HG03469 (cell line): ENCODE measurements around the gene BANP.
"Not testable (repeated sequence)": the region's sequence is repeated elsewhere in the genome, so short reads cannot be mapped to it uniquely, and the experiment has no call there.

ENCODE experiments used
- ATAC-seq: cut with Tn5 transposase; IDR thresholded peaks from one replicate; pipeline ENCODE4 v1.9.1; 2021; ENCODE audit warnings: mild to moderate bottlenecking, moderate library complexity, moderate number of reproducible peaks; ENCODE audit not compliant: unreplicated experiment

Gene BANP

GRCh38 chr16:87990254-87990653 lies 39.0 kb downstream of the BANP start:
- not testable (repeated sequence) for ATAC-seq

- ATAC-seq, result not testable (repeated sequence)
These were observed 40.9 kb downstream of the BANP start for GRCh38 chr16:87992142-87992541.

GRCh38 chr16:87993901-87994300 lies 42.7 kb downstream of the BANP start:
- ATAC-seq, result no peak

GRCh38 chr16:87995644-87996043 lies 44.4 kb downstream of the BANP start:
- ATAC-seq, result no peak

- ATAC-seq, result no peak
These were observed 46.0 kb downstream of the BANP start for GRCh38 chr16:87996962-87997880.

GRCh38 chr16:87998184-87998793 lies 47.1 kb downstream of the BANP start:
- ATAC-seq, result not testable (repeated sequence)

- not testable (repeated sequence) for ATAC-seq
These were observed 47.8 kb downstream of the BANP start for GRCh38 chr16:87998992-87999391.

- ATAC-seq, result no peak
These were observed 51.0 kb downstream of the BANP start for GRCh38 chr16:88002211-88002610.

GRCh38 chr16:88002749-88003148 lies 51.5 kb downstream of the BANP start:
- no peak for ATAC-seq

- ATAC-seq, result no peak
These were observed 52.1 kb downstream of the BANP start for GRCh38 chr16:88003316-88003715.

GRCh38 chr16:88003736-88004135 lies 52.5 kb downstream of the BANP start:
- ATAC-seq, result no peak

- no peak for ATAC-seq
These were observed 53.2 kb downstream of the BANP start for GRCh38 chr16:88004391-88004790.

GRCh38 chr16:88005181-88005581 lies 53.9 kb downstream of the BANP start:
- ATAC-seq, result no peak

GRCh38 chr16:88005968-88006367 lies 54.7 kb downstream of the BANP start:
- ATAC-seq, result no peak

GRCh38 chr16:88007321-88007731 lies 56.1 kb downstream of the BANP start:
- no peak for ATAC-seq

GRCh38 chr16:88008840-88009239 lies 57.6 kb downstream of the BANP start:
- ATAC-seq, result no peak

GRCh38 chr16:88009563-88010342 lies 58.5 kb downstream of the BANP start:
- ATAC-seq, result no peak

- ATAC-seq, result no peak
These were observed 59.2 kb downstream of the BANP start for GRCh38 chr16:88010343-88010967.

- ATAC-seq, result no peak
These were observed 59.8 kb downstream of the BANP start for GRCh38 chr16:88010968-88011483.

GRCh38 chr16:88012360-88012759 lies 61.1 kb downstream of the BANP start:
- ATAC-seq, result no peak
